Fibroblast of villous mesenchyme (primary cell): Measurements from ENCODE around the gene ZNF491. TPM values are rescaled to one million over a fixed set of nuclear protein-coding genes. Genes with fewer than 3 reads are reported as not detected.
"Not testable (repeated sequence)": the region's sequence is repeated elsewhere in the genome, so short reads cannot be mapped to it uniquely, and the experiment has no call there.

ENCODE experiments used
- DNase-seq: peaks from one replicate; pipeline ENCODE4 v3.0.0-alpha.2; 2010; ENCODE audit warnings: low read depth
- H3K4me3 ChIP-seq: 2 replicates; pipeline ENCODE4 v1.5.1; 2011; ENCODE audit warnings: low read depth, mild to moderate bottlenecking, low read length
- total RNA-seq: library from RNA; depleted of rRNA; stranded (reverse); fragments of >200 nt; gene quantifications from 2 replicates; pipeline ENCODE4 v1.2.3, GENCODE V29; 2012
- TF ChIP-seq, protein P1 (sequence below): IDR thresholded peaks from 2 replicates; pipeline ENCODE4 v1.5.1; 2012; ENCODE audit warnings: low read depth, mild to moderate bottlenecking, low read length; ENCODE audit not compliant: insufficient read depth

ZNF491 gene
- total RNA-seq, 1 donor = 2.2 TPM

DNA sequence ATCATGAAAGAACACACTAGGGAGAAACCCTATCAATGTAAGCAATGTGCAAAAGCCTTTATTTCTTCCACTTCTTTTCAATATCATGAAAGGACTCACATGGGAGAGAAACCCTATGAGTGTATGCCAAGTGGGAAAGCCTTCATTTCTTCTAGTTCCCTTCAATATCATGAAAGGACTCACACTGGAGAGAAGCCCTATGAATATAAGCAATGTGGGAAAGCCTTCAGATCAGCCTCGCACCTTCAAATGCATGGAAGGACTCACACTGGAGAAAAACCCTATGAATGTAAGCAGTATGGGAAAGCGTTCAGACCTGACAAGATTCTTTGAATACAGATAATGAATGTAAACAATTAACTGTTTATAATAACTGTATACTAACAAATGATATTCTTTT is 35.2 kb downstream of the ZNF491 start:
- no peak overlapping the region for H3K4me3 ChIP-seq
- no peak for DNase-seq
- TF ChIP-seq, protein P1, sequence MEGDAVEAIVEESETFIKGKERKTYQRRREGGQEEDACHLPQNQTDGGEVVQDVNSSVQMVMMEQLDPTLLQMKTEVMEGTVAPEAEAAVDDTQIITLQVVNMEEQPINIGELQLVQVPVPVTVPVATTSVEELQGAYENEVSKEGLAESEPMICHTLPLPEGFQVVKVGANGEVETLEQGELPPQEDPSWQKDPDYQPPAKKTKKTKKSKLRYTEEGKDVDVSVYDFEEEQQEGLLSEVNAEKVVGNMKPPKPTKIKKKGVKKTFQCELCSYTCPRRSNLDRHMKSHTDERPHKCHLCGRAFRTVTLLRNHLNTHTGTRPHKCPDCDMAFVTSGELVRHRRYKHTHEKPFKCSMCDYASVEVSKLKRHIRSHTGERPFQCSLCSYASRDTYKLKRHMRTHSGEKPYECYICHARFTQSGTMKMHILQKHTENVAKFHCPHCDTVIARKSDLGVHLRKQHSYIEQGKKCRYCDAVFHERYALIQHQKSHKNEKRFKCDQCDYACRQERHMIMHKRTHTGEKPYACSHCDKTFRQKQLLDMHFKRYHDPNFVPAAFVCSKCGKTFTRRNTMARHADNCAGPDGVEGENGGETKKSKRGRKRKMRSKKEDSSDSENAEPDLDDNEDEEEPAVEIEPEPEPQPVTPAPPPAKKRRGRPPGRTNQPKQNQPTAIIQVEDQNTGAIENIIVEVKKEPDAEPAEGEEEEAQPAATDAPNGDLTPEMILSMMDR = no peak

DNA sequence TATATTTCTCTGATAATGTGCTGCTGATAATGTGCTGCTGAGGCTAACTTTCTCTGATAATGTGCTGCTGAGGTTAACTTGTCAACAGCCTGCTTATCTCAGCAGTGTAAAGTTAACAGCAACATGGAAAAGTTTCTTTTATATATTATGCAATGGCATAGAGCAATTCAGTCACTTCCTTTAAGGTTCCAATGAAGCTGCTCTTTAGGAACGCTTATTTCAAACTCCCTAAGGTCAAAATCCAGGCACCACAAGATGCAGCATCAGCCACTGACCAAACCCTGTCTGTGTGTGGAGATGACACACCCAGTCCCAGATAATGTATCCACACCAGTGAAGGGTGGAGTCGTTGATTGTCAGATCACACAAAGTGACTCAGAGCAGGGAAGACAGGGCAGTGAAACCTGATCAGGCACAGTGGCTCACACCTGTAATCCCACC is 37.3 kb downstream of the ZNF491 start:
- peak; percentile 2 for DNase-seq
- not testable (repeated sequence) for H3K4me3 ChIP-seq

DNA sequence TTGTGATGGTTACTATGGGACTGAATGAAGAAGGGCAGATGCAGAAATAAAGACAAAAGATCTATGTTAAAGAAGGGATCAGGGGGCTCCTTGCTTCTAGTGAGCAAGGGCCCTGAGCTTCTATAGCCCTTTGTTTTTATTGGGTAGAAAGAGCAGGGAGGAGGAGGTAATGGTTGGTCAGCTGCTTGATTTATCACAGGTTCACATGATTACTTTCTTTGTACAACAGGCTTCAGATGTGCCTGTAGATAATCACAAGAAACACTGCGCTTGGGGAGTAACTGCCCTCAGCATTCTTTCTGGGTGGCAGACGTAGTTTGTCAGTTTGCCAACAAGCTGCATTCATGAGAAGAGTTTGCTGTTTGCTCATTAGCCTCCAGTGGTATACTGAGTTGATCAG is 45.4 kb downstream of the ZNF491 start:
- peak; percentile 26 for DNase-seq
- no peak overlapping the region for H3K4me3 ChIP-seq
- TF ChIP-seq, protein P1 = no peak

DNA sequence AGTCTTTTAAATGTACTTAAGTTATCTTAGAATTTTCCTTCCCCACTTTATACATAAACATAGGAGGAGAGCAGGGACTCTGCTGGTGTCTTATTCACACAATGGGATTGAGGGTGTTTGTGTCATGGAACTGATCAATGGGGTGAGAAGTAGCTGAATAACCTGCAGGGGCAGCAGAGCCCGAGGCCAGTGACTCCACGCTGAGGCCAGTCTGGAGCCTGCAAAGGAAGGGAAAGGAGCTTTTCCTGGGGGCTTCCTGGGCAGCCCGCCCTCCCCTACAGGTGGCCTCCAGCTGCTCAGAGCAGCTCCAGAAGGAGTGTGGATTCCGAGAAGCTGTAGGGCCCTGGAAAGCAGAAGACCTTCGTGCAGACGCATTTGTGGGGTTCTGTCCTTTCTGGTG is 49.3 kb downstream of the ZNF491 start:
- DNase-seq, H3K4me3 ChIP-seq: not testable (repeated sequence)

DNA sequence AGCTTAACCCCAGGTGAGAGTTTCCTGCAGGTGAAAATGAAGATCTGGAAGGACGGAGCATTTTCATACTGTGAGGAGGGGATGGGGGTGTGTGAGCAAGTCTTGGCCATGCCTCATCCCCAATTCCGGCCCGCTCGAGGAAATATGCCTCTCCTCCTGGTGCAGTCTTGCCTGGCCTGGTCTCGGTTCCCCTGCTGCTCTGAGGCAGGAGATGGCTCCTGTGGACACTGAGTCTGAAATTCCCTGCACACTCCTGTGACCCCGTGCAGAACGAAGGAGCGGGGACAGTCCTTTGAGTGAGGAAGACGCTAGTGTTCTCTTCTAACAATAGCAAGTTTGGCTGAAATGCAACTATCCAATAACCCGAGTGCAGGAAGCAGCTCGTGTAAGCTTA is 49.9 kb downstream of the ZNF491 start:
- TF ChIP-seq, protein P1 = no peak
- no peak for DNase-seq
- peak overlapping the region; percentile 68 for H3K4me3 ChIP-seq

DNA sequence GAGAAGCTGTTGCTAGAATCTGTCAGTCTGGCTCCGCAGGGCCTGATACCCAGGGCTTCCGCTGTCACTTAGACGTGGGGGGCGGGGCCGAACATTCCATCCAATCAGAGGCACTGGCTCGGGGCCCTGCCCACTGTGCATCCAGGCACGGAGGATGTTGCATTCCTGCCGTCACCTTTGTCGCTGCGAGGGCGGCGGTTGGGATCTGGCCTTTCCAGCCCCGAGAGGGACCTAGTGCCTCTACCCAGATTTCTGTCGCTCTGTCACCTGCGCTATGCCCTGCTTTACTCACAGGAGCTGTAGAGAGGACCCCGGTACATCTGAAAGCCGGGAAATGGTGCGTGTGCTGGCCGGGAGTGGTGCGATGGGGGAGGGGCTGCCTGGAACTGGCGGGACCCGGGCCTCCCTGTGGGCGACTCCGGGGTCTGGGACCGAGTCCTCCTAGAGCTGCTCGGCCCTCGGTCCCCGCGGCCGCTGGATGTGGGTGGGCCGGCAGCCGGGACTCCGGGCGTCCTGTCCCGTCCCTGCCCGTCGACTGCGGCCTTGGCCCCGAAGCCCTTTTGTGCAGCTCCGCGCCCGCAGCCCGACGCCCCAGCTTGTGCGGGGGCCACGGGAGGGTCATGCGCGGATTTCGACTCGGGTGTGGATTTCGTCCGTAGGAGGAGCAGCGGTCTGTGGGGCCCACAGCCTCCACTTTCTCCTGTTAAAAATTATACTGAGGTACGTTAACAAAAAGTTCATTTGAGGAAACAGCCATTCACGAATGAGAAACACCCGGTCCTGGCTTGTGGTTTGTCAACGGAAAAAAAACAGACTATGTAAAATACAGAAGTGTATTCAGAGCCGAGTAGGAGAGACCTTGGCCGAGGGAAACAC is 50.5 kb downstream of the ZNF491 start, which contains the start of gene ZNF439:
Gene ZNF439 (plus strand): TSS at position 133 of the 876 bp plus-strand sequence. CDS start 142 bp downstream, at position 275.
- peak within 1 kb of the TSS; percentile 68 for H3K4me3 ChIP-seq
- TF ChIP-seq, protein P1 = no peak
- DNase-seq = peak; percentile 59

DNA sequence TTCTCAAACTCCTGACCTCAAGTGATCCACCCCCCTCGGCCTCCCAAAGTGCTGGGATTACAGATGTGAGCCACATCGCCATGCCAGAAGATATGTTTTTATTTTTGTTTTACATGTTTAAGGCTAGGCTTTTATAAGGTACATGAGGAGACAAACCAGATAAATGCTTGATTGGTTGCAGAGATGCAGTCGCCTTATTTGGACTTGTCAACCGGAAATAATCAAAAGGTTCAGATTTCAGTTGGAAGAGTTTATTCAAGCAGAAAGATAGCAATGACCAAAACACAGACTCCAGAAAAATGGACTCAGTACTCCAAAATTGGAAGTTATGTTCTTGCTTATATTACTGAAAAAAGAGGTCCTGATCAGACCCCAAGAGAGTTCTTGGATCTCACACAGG is 52.0 kb downstream of the ZNF491 start:
- not testable (repeated sequence) for DNase-seq

DNA sequence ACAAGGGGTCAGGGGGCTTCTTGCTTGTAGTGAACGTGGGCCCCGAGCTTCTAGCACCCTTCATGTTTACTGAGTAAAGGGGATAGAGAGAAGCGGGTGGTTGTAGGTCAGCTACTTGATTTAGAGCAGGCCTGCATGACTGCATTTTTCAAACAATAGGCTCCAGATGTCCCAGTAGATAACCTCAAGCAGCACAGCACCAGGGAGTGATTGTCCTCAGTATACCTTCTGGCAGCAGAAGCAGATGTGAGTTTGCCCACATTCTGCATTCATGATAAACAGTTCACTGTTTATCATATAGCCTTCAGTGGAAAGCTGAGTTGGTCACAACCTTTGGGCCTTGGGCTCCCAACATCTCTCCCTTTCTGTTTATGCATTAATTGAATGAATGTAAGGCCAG is 55.0 kb downstream of the ZNF491 start:
- no peak overlapping the region for H3K4me3 ChIP-seq
- TF ChIP-seq, protein P1 = no peak
- DNase-seq = no peak

More for the DNA sequence above, 52.0 kb downstream of the ZNF491 start:
- H3K4me3 ChIP-seq = not testable (repeated sequence)
